Adrenal gland (tissue), 5 donors: Measurements from ENCODE around the gene PNPLA5.

Source experiments
- CTCF ChIP-seq, 6 experiments: fragments of 450-650 bp in 4 of 6; fragments of 200-600 bp in 2 of 6; sonication (generic) in 1 of 6; IDR thresholded peaks; 1 replicate in 5 of 6; 2 replicates in 1 of 6; pipeline versions ENCODE4 v1.5.1 to v1.8.0; 2016 to 2021; ENCODE audit warnings: antibody characterized with exemption in 6 of 6, mild to moderate bottlenecking in 2 of 6, moderate library complexity in 1 of 6
- POLR2A ChIP-seq, 2 donors: fragments of 450-650 bp; IDR thresholded peaks; one replicate each; pipeline ENCODE4 v1.6.1; 2017; ENCODE audit warnings: antibody characterized with exemption in 2 of 2, mild to moderate bottlenecking in 2 of 2, moderate library complexity in 1 of 2
- donor health status: DM: no; HTN: no; CAD: no.

DNA sequence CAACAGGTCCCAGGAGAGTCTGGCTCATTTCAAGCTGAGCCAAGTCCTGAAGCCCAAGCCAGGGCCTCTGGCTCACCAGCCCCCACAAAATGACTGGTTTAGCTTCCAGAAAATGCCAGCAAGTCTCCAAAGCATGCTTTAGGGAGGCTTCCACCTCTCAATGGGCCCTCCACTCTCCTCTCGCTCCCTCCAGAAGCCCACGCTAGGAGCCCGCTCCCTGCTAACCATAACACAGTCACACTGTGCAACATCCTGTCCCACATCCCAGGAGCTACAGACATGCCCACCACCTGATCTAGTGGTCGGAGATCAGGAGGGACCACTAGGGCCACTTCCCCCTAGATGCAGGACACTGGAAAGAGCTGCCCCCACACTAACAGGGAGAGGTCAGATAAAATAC is 36.4 kb downstream of the PNPLA5 start:
- TF ChIP-seq CTCF (IDR thresholded peaks at IDR 0.05) = no peak
- TF ChIP-seq POLR2A (IDR thresholded peaks at IDR 0.05) = no peak
